Skin epidermis (tissue), 12 donors: ENCODE measurements around the gene CLIC2.
"Not testable (repeated sequence)": the region's sequence is repeated elsewhere in the genome, so short reads cannot be mapped to it uniquely, and the experiment has no call there.

Experiments used
- H3K27ac ChIP-seq, 21 experiments: fragments of 200-600 bp; sonication (generic) in 11 of 21; one replicate each; pipeline ENCODE4 v1.5.0; 2020; ENCODE audit warnings: mild to moderate bottlenecking in 3 of 21, inconsistent platforms in 2 of 21, moderate library complexity in 2 of 21
- H3K4me3 ChIP-seq, 7 experiments: fragments of 200-600 bp; sonication (generic) in 2 of 7; one replicate each; pipeline ENCODE4 v1.5.0; 2020; ENCODE audit warnings: inconsistent platforms in 2 of 7, mild to moderate bottlenecking in 2 of 7, moderate library complexity in 1 of 7

CLIC2 gene

GRCh38 chrX:155334486-155335336 is at the start of gene CLIC2:
CLIC2 (minus strand) TSS chrX:155334614; CDS start chrX:155334427, 187 bp downstream.
- peak within 1 kb of the TSS; percentile 4 to 26 (median 10) for H3K4me3 ChIP-seq

GRCh38 chrX:155382529-155382967 is 48.1 kb upstream of the CLIC2 start:
- not testable (repeated sequence) for H3K27ac ChIP-seq, H3K4me3 ChIP-seq

More at GRCh38 chrX:155334486-155335336, at the start of gene CLIC2:
- H3K27ac ChIP-seq, result peak within 1 kb of the TSS in 18 of 21 experiments; percentile 9 to 80 (median 60)

- H3K27ac ChIP-seq, H3K4me3 ChIP-seq: not testable (repeated sequence)
These were observed 47.6 kb upstream of the CLIC2 start, which contains the start of gene F8A2 for GRCh38 chrX:155381843-155382528. F8A2 (plus strand) TSS chrX:155382095; CDS start chrX:155382115, 20 bp downstream.

GRCh38 chrX:155379802-155380201 is 45.4 kb upstream of the CLIC2 start:
- H3K27ac ChIP-seq, H3K4me3 ChIP-seq: not testable (repeated sequence)

- H3K4me3 ChIP-seq, H3K27ac ChIP-seq: not testable (repeated sequence)
These were observed 39.5 kb upstream of the CLIC2 start for GRCh38 chrX:155373777-155374458.

- H3K27ac ChIP-seq, H3K4me3 ChIP-seq: not testable (repeated sequence)
These were observed 29.3 kb upstream of the CLIC2 start for GRCh38 chrX:155363712-155364111.

- H3K4me3 ChIP-seq, H3K27ac ChIP-seq: not testable (repeated sequence)
These were observed 15.0 kb upstream of the CLIC2 start for GRCh38 chrX:155349448-155349847.

- not testable (repeated sequence) for H3K27ac ChIP-seq, H3K4me3 ChIP-seq
These were observed 11.3 kb upstream of the CLIC2 start for GRCh38 chrX:155345689-155346088.

- not testable (repeated sequence) for H3K4me3 ChIP-seq
- peak overlapping the region in 10 of 21 experiments; percentile 3 to 80 (median 54) for H3K27ac ChIP-seq
These were observed 911 bp upstream of the CLIC2 start for GRCh38 chrX:155335337-155335712.

- Histone ChIP-seq H3K4me3 (peak overlapping the region; percentile 4 to 26 (median 10)), H3K27ac (peak overlapping the region in 17 of 21 experiments; percentile 9 to 80 (median 62))
These were observed 792 bp downstream of the CLIC2 start for GRCh38 chrX:155333544-155334100.

GRCh38 chrX:155330992-155331391 is 3.4 kb downstream of the CLIC2 start:
- Histone ChIP-seq H3K27ac (no peak overlapping the region), H3K4me3 (no peak overlapping the region)

GRCh38 chrX:155329293-155329692 is 5.1 kb downstream of the CLIC2 start:
- Histone ChIP-seq H3K4me3 (no peak overlapping the region), H3K27ac (no peak overlapping the region)

GRCh38 chrX:155326610-155327009 is 7.8 kb downstream of the CLIC2 start:
- H3K27ac ChIP-seq, result no peak overlapping the region
- H3K4me3 ChIP-seq, result no peak overlapping the region

GRCh38 chrX:155314260-155314659 is 20.2 kb downstream of the CLIC2 start:
- Histone ChIP-seq H3K4me3 (no peak overlapping the region), H3K27ac (no peak overlapping the region)

GRCh38 chrX:155313766-155314165 is 20.6 kb downstream of the CLIC2 start:
- no peak overlapping the region for H3K4me3 ChIP-seq
- no peak overlapping the region for H3K27ac ChIP-seq

- Histone ChIP-seq H3K27ac (no peak overlapping the region), H3K4me3 (no peak overlapping the region)
These were observed 40.6 kb downstream of the CLIC2 start for GRCh38 chrX:155293771-155294170.

GRCh38 chrX:155279873-155280272 is 54.5 kb downstream of the CLIC2 start:
- no peak overlapping the region for H3K27ac ChIP-seq

GRCh38 chrX:155270969-155271368 is 63.4 kb downstream of the CLIC2 start:
- H3K27ac ChIP-seq, result no peak overlapping the region
- no peak overlapping the region for H3K4me3 ChIP-seq

More at GRCh38 chrX:155279873-155280272, 54.5 kb downstream of the CLIC2 start:
- H3K4me3 ChIP-seq, result no peak overlapping the region

GRCh38 chrX:155267995-155268394 is 66.4 kb downstream of the CLIC2 start:
- not testable (repeated sequence) for H3K4me3 ChIP-seq, H3K27ac ChIP-seq

- Histone ChIP-seq H3K4me3 (no peak overlapping the region), H3K27ac (no peak overlapping the region)
These were observed 68.0 kb downstream of the CLIC2 start for GRCh38 chrX:155266439-155266838.
